GM12874 (cell line): Measurements from ENCODE around the gene COL4A3.

Source experiments
- TF ChIP-seq, protein P1 (sequence below): IDR thresholded peaks from 2 replicates; pipeline ENCODE4 v1.5.1; 2011; ENCODE audit warnings: low read depth, mild to moderate bottlenecking, control low read depth, low read length, moderate library complexity; ENCODE audit not compliant: insufficient read depth

COL4A3 gene

DNA sequence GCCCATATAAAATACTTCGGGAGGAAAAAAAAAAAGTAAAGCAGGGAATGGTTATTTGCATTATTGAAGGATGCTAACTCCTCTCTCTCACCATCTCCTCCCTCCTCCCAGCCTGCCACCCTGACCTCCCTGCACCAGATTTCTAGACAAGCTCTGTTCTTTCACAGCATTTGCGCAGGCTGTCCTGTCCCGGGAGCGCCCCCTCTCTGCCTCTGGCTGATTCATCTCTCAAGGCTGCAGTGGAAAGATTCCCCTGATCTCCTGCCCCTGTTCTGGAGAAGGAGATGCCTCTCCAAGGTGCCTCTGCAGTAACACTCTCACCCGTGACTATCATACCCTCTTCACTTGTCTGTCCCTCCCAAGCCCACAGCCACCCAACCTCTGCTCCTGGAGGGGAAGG is 38.9 kb upstream of the COL4A3 start:
- TF ChIP-seq, protein P1, sequence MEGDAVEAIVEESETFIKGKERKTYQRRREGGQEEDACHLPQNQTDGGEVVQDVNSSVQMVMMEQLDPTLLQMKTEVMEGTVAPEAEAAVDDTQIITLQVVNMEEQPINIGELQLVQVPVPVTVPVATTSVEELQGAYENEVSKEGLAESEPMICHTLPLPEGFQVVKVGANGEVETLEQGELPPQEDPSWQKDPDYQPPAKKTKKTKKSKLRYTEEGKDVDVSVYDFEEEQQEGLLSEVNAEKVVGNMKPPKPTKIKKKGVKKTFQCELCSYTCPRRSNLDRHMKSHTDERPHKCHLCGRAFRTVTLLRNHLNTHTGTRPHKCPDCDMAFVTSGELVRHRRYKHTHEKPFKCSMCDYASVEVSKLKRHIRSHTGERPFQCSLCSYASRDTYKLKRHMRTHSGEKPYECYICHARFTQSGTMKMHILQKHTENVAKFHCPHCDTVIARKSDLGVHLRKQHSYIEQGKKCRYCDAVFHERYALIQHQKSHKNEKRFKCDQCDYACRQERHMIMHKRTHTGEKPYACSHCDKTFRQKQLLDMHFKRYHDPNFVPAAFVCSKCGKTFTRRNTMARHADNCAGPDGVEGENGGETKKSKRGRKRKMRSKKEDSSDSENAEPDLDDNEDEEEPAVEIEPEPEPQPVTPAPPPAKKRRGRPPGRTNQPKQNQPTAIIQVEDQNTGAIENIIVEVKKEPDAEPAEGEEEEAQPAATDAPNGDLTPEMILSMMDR, result peak; percentile 13; the same call in 1 of the 2 replicates

DNA sequence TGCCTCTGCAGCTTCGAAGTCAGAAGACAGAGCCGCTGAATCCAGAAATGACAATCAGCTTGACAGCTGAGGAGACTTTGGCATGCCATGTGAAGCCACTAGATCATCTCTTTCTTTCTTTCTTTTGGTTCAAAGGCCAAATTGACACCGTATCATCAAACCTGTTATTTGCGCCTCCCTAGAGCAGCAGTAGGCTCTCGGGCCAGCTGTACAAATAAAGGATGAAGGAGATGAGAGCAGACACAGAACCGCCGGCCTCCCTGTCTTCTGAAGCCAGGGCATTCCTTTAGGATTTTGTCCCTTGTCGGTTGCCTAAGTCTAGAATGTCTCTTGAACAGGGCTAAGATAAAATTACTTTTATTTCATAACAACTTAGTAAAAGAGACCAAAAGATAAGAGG is 37.2 kb upstream of the COL4A3 start:
- TF ChIP-seq, protein P1, result no peak

DNA sequence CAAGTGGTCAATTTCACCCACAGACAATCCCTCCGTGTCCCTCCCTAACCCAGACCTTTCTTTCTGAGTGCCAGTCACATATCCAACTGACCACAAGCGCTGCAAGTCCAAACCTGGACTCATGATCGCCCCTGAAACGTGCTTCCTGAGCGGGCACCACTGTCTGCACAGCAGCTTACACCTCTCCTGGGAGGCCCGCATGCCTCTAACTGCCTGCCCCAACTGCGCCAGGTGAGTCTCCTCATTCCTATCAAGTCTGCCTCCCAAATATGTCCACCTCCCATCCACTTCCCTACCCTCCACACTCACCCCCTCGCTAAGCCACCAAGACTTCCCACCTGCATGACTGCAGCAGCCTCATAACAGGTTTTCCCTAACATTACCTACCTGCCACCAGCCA is 33.8 kb upstream of the COL4A3 start:
- TF ChIP-seq, protein P1, result no peak

DNA sequence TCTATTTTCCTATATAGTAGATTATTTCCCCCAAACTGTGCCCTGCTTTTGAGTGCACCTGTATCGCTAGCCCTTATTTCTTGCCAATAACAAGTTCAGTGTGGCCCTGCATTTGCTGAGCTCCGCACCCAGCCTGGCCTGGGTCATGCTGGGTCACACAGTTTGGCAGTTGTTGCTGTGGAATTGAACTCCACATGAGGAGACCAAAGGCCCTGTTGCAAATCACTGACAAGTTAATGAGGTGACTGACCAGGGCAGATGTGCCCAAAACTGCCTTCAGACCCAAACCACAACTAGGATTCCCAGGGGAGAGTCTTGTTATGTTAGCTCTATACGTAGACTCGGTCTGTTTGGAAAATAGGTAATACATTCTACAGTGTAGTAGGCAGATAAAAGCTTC is 31.4 kb upstream of the COL4A3 start:
- TF ChIP-seq, protein P1, result no peak

DNA sequence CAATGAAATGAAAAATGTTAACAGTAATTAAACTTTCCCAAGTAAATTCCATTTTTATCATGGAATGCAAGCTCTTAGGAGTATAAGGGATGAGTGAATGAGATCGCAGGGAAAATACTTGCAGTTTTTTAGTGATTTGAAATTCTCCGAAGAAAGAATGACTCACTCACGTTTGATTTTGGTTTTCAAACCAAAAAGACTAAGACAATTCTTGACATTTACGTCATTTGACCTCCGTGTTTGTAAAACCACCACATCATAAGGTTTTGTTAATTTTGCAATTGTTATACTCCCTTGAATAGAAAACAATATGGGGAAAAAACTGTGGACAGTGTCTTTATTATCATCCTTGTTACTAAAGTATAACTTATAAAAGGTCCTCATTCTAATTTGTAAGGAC is 29.8 kb upstream of the COL4A3 start:
- TF ChIP-seq, protein P1, result no peak

DNA sequence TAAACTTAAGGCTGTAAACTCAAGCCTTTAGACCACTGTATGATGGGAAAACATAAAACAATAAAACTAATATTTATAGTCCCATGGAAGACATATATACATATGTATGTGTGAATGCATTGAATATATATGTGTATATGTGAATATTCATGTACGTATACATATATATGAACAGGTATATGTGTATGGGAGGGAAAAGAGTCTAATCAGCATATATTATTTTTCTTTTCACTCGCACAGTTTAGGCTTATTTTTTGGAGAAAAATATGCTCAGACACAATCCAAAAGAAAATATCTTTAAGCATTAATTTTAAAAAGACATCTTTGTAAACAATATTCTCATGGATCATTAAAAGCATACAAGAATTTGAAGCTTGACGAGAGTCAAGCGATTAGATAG is 23.1 kb upstream of the COL4A3 start:
- TF ChIP-seq, protein P1, result no peak

DNA sequence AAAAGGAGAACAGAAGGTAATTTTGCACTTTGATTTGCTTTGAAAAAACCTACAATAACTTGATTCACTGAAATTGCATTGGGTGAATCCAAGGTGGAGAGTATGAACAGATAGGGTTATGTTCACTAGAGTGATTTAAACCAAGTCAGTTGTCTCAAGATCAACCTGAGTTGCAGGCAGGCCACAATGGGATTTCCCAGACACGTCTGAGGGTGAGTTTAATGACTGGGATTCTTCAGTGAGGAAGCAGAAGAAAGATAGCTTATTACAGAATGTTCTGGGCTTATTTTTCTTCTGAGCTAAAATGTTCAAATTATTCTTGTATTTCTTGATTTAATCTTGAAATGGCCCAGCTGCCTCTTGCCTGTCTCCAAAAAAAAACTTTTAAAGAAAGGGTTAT is 20.5 kb upstream of the COL4A3 start:
- TF ChIP-seq, protein P1, result no peak

DNA sequence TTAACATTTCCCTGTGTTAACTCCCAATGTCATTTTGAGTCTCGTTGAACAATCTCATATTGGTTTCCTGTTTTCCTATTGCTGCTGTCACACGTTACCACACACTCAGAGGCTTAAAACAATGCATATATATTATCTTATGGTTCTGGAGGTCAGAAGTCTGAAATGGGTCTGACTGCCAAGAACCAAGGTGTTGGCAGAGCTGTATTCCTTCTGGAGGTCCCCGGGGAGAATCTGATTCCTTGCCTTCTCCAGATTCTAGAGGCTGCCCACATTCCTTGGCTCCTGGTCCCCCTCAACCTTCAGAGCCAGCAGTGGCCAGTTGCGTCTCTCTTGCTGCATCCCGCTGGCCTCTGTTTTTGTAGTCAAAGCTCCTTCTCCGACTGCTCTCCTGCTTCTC is 18.0 kb upstream of the COL4A3 start:
- TF ChIP-seq, protein P1, result no peak
